ENCODE results near the gene C14orf93.

C14orf93 gene

DNA sequence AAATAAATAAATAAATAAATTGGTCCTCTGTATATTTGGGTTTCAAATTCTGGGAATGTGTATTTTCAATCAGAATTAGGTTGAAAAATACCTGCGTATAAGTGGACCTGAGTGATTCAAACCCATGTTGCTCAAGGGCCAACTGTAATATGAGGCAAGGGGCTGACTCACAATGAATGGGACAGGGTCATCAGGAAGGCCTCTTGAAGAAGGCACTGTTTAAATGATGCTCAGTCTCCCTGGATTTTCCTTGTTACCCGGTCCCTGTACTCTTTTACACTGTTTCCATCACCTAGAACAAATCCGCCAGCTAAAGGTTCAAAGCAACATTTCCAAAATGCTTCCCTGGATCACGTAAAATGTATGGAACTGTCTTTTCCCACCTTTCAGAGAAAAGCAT lies 21.0 kb upstream of the C14orf93 start:
- H3K4me1 ChIP-seq (ENCODE audit: control insufficient read depth, low read length), result peaks cover 19% of the 10 kb centered on the region
- peaks cover 60% of the 10 kb centered on the region for H3K36me3 ChIP-seq (ENCODE audit: control insufficient read depth, low read length)
- H3K4me3 ChIP-seq (ENCODE audit: low read length), result no peak overlapping the region
- H3K4me2 ChIP-seq (ENCODE audit: low read length), result no peak overlapping the region
- H3F3A ChIP-seq (ENCODE audit: control insufficient read depth, insufficient read depth), result no peaks in the 10 kb centered on the region
- no peaks in the 10 kb centered on the region for H3K9me3 ChIP-seq (ENCODE audit: control insufficient read depth, insufficient read depth, low read length)
- H3K9me2 ChIP-seq (replicated peaks; ENCODE audit: control insufficient read depth, low read length), result no peaks in the 10 kb centered on the region
- peaks cover 50% of the 10 kb centered on the region for H3K79me2 ChIP-seq (ENCODE audit: control insufficient read depth, low read length)
- H3K27ac ChIP-seq (ENCODE audit: low read depth, low read length), result no peak overlapping the region
- H4K20me1 ChIP-seq (ENCODE audit: control insufficient read depth, insufficient read depth, low read depth, low read length), result no peaks in the 10 kb centered on the region
- no peaks in the 10 kb centered on the region for H3K27me3 ChIP-seq (ENCODE audit: control insufficient read depth, low read length)
- TF ChIP-seq, protein P1, sequence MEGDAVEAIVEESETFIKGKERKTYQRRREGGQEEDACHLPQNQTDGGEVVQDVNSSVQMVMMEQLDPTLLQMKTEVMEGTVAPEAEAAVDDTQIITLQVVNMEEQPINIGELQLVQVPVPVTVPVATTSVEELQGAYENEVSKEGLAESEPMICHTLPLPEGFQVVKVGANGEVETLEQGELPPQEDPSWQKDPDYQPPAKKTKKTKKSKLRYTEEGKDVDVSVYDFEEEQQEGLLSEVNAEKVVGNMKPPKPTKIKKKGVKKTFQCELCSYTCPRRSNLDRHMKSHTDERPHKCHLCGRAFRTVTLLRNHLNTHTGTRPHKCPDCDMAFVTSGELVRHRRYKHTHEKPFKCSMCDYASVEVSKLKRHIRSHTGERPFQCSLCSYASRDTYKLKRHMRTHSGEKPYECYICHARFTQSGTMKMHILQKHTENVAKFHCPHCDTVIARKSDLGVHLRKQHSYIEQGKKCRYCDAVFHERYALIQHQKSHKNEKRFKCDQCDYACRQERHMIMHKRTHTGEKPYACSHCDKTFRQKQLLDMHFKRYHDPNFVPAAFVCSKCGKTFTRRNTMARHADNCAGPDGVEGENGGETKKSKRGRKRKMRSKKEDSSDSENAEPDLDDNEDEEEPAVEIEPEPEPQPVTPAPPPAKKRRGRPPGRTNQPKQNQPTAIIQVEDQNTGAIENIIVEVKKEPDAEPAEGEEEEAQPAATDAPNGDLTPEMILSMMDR (IDR thresholded peaks at IDR 0.05; ENCODE audit: low read depth, low read length, poor library complexity, severe bottlenecking), result no peak
- no peak for TF ChIP-seq EZH2phosphoT487 (IDR thresholded peaks at IDR 0.05; ENCODE audit: borderline replicate concordance, low read length)

- no peaks in the 10 kb centered on the region for H3F3A ChIP-seq (ENCODE audit: control insufficient read depth, insufficient read depth)
- H3K79me2 ChIP-seq (ENCODE audit: control insufficient read depth, low read length), result peaks cover 40% of the 10 kb centered on the region
- H3K4me2 ChIP-seq (ENCODE audit: low read length), result no peak overlapping the region
- TF ChIP-seq, protein P1 (IDR thresholded peaks at IDR 0.05; ENCODE audit: low read depth, low read length, poor library complexity, severe bottlenecking), result no peak
- no peak for TF ChIP-seq EZH2phosphoT487 (IDR thresholded peaks at IDR 0.05; ENCODE audit: borderline replicate concordance, low read length)
- H4K20me1 ChIP-seq (ENCODE audit: control insufficient read depth, insufficient read depth, low read depth, low read length), result no peaks in the 10 kb centered on the region
- H3K4me1 ChIP-seq (ENCODE audit: control insufficient read depth, low read length), result peaks cover 9% of the 10 kb centered on the region
- H3K27me3 ChIP-seq (ENCODE audit: control insufficient read depth, low read length), result no peaks in the 10 kb centered on the region
- H3K36me3 ChIP-seq (ENCODE audit: control insufficient read depth, low read length), result peaks cover 62% of the 10 kb centered on the region
- H3K9me3 ChIP-seq (ENCODE audit: control insufficient read depth, insufficient read depth, low read length), result no peaks in the 10 kb centered on the region
- no peaks in the 10 kb centered on the region for H3K9me2 ChIP-seq (replicated peaks; ENCODE audit: control insufficient read depth, low read length)
- H3K4me3 ChIP-seq (ENCODE audit: low read length), result no peak overlapping the region
- H3K27ac ChIP-seq (ENCODE audit: low read depth, low read length), result no peak overlapping the region
These were observed 18.9 kb upstream of the C14orf93 start for GRCh38 chr14:23028799-23029198.

DNA sequence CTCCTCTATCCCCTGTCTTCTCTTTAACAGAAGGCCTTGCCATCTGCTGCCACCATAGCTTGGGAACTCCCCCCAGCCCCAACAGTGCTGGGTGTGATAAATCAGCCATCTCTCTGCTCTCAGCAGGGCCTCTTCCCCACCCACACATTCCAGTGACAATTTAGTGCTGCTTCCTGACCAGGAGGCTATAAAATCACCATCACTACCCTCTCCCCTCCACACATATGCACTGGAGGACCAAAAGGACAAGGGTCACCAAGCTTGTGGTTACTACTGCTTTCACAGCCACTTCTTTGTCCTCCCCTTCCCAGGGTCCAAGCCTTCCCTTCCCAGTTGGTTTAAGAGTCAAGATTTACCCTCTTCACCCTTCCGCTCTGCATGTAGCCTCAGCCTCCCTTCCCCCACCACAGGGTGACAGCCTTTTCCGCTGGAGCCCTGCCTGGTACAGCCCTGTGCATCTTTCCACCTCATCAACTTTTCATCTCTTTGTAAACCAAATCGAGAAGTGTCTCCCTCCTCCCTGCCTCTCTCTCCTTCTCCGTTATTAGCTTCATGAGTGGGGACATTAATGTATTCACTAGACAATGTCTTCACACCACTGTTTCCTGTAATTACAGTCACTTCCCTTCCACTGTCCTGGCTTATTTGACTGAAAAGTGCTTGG lies 15.3 kb upstream of the C14orf93 start:
- TF ChIP-seq EZH2phosphoT487 (IDR thresholded peaks at IDR 0.05; ENCODE audit: borderline replicate concordance, low read length), result no peak
- TF ChIP-seq, protein P1 (IDR thresholded peaks at IDR 0.05; ENCODE audit: low read depth, low read length, poor library complexity, severe bottlenecking), result no peak
- Histone ChIP-seq H3K4me1 (ENCODE audit: control insufficient read depth, low read length) (no peaks in the 10 kb centered on the region), H3K9me3 (ENCODE audit: control insufficient read depth, insufficient read depth, low read length) (no peaks in the 10 kb centered on the region), H3F3A (ENCODE audit: control insufficient read depth, insufficient read depth) (peaks cover 3% of the 10 kb centered on the region), H3K27me3 (ENCODE audit: control insufficient read depth, low read length) (no peaks in the 10 kb centered on the region), H4K20me1 (ENCODE audit: control insufficient read depth, insufficient read depth, low read depth, low read length) (no peaks in the 10 kb centered on the region), H3K9me2 (replicated peaks; ENCODE audit: control insufficient read depth, low read length) (no peaks in the 10 kb centered on the region), H3K79me2 (ENCODE audit: control insufficient read depth, low read length) (peaks cover 9% of the 10 kb centered on the region), H3K36me3 (ENCODE audit: control insufficient read depth, low read length) (peaks cover 32% of the 10 kb centered on the region), H3K27ac (ENCODE audit: low read depth, low read length) (no peak overlapping the region), H3K4me3 (ENCODE audit: low read length) (no peak overlapping the region), H3K4me2 (ENCODE audit: low read length) (no peak overlapping the region)
